Omental fat pad (tissue), 4 donors: ENCODE measurements around the gene SAFB. TPM values are rescaled to one million over a fixed set of nuclear protein-coding genes. Genes with fewer than 3 reads are reported as not detected.

Source experiments
- ATAC-seq: fragments of 150-250 bp; one replicate; pipeline ENCODE4 v1.9.1; 2016; ENCODE audit warnings: mild to moderate bottlenecking, moderate library complexity; ENCODE audit not compliant: low FRiP score
- DNase-seq: peaks from one replicate; pipeline ENCODE4 v3.0.0-alpha.2; 2019; ENCODE audit warnings: low spot score
- CTCF ChIP-seq, 3 donors: fragments of 450-650 bp; IDR thresholded peaks; one replicate each; pipeline ENCODE4 v1.5.1; 2016 to 2017; ENCODE audit warnings: antibody characterized with exemption in 3 of 3, mild to moderate bottlenecking in 3 of 3, moderate library complexity in 2 of 3
- total RNA-seq, 4 donors: library from RNA; depleted of rRNA; stranded (reverse); fragments of >200 nt; gene quantifications; one replicate each; pipeline ENCODE4 v1.1.0, GENCODE V29; 2016

The SAFB gene
- total RNA-seq, 4 donors from 2014 or later: 56.7 to 139 (median 86.9) TPM

GRCh38 chr19:5663904-5664303, 41.0 kb downstream of the SAFB start:
- DNase-seq (no peak), ATAC-seq (no peak)
- TF ChIP-seq CTCF (IDR thresholded peaks at IDR 0.05): no peak

GRCh38 chr19:5664515-5664914, 41.6 kb downstream of the SAFB start:
- ATAC-seq: no peak
- TF ChIP-seq CTCF (IDR thresholded peaks at IDR 0.05): no peak
- DNase-seq: no peak

GRCh38 chr19:5665781-5666513, 43.1 kb downstream of the SAFB start:
- DNase-seq: no peak
- no peak for ATAC-seq
- no peak for TF ChIP-seq CTCF (IDR thresholded peaks at IDR 0.05)

GRCh38 chr19:5666921-5667610, 44.2 kb downstream of the SAFB start:
- ATAC-seq: no peak
- no peak for TF ChIP-seq CTCF (IDR thresholded peaks at IDR 0.05)
- no peak for DNase-seq

- DNase-seq (no peak), ATAC-seq (no peak)
- no peak for TF ChIP-seq CTCF (IDR thresholded peaks at IDR 0.05)
Observed at GRCh38 chr19:5667751-5668271, 44.9 kb downstream of the SAFB start.

GRCh38 chr19:5669212-5669611, 46.3 kb downstream of the SAFB start:
- ATAC-seq: no peak
- no peak for DNase-seq
- TF ChIP-seq CTCF (IDR thresholded peaks at IDR 0.05): no peak
